Activated T-cell treated with anti-CD3 and anti-CD28 coated beads, Interleukin-2, amount 50 U/mL, for 24 hours (primary cell): Measurements from ENCODE around the gene UNKL.

Experiments used
- DNase-seq: peaks from one replicate; pipeline ENCODE4 v3.0.0-alpha.2; 2020
- H3K27ac Mint-ChIP-seq: 2 replicates; pipeline ENCODE4 v1.8.0; 2020; ENCODE audit warnings: mild to moderate bottlenecking, mixed read lengths
- H3K27me3 Mint-ChIP-seq: 2 replicates; pipeline ENCODE4 v1.8.0; 2020; ENCODE audit warnings: mixed read lengths
- H3K36me3 Mint-ChIP-seq: 2 replicates; pipeline ENCODE4 v1.8.0; 2020; ENCODE audit warnings: low read depth, mixed read lengths
- H3K4me1 Mint-ChIP-seq: 2 replicates; pipeline ENCODE4 v1.8.0; 2020; ENCODE audit warnings: low read depth, mixed read lengths
- H3K4me3 Mint-ChIP-seq: 2 replicates; pipeline ENCODE4 v1.8.0; 2020; ENCODE audit warnings: mild to moderate bottlenecking, moderate library complexity, mixed read lengths
- H3K9me3 Mint-ChIP-seq: 2 replicates; pipeline ENCODE4 v1.8.0; 2020; ENCODE audit warnings: mixed read lengths

UNKL gene

DNA sequence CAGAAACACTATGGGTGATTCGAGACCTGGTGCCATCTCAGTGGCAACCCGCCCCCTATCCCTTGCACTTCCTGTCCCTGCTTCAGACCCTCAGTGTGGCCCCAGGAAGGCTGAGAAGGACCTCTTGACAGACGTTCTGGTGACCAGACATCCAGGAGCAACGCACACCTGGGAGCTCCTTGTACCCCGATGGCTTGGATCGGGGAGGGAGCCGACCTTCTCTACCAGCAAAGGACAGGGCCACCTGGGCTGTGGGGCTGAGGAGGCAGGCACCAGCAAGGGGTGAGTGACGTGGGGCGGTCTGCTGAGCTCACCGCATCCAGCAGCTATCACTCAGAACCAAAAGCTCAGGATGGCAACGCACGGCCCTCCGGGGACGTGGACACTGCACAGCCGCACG, 27.2 kb downstream of the UNKL start:
- H3K36me3 Mint-ChIP-seq = peaks cover 28% of the 10 kb centered on the region
- H3K4me1 Mint-ChIP-seq = no peaks in the 10 kb centered on the region
- H3K27ac Mint-ChIP-seq = no peak overlapping the region
- DNase-seq = no peak
- no peaks in the 10 kb centered on the region for H3K27me3 Mint-ChIP-seq
- H3K4me3 Mint-ChIP-seq = no peak overlapping the region
- no peaks in the 10 kb centered on the region for H3K9me3 Mint-ChIP-seq

DNA sequence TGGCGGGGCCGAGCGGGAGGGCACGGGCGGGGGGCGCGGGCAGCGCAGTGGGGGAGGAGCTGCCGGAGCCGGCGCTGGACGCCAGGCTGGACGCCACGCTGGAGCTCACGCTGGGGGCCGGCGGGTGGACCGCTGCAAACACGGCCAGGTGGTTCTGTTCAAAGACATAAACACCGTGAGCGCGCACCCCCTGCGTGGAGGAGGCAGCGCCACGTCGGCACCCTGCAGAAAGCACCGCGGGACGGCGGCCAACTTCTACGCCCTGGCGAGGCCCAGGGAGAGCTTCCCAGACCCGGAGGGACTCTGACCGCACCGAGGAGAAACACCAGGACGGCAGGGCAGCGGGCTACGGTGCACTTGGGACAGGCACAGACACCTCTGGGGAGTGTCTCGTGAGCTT, 29.3 kb downstream of the UNKL start:
- Mint-ChIP-seq H3K36me3 (peaks cover 23% of the 10 kb centered on the region), H3K4me1 (peaks cover under 1% of the 10 kb centered on the region), H3K4me3 (no peak overlapping the region), H3K27me3 (no peaks in the 10 kb centered on the region), H3K9me3 (no peaks in the 10 kb centered on the region), H3K27ac (no peak overlapping the region)
- DNase-seq = no peak

DNA sequence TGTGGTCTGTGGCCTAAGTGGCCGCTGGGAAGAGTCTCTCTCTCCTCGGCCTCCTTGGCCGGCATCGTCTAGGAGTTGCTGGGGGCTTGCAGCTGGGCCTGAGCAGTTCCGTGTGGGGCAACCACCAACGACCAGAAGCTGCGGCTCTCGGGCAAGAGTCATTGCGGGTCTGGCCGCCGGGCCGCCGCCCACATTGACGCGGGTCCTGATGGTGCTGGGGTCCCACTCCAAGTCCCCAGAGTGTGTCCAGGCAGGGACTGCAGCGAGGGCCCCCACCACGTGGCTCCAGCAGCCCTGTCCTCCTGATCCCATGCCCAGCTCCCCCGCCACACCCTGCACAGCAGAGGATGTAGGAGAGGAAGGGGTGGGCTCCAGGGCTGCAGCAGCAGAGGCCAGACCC, 30.9 kb downstream of the UNKL start:
- Mint-ChIP-seq H3K4me1 (peaks cover 9% of the 10 kb centered on the region), H3K36me3 (peaks cover 20% of the 10 kb centered on the region), H3K27ac (no peak overlapping the region), H3K4me3 (no peak overlapping the region), H3K9me3 (no peaks in the 10 kb centered on the region), H3K27me3 (no peaks in the 10 kb centered on the region)
- no peak for DNase-seq

DNA sequence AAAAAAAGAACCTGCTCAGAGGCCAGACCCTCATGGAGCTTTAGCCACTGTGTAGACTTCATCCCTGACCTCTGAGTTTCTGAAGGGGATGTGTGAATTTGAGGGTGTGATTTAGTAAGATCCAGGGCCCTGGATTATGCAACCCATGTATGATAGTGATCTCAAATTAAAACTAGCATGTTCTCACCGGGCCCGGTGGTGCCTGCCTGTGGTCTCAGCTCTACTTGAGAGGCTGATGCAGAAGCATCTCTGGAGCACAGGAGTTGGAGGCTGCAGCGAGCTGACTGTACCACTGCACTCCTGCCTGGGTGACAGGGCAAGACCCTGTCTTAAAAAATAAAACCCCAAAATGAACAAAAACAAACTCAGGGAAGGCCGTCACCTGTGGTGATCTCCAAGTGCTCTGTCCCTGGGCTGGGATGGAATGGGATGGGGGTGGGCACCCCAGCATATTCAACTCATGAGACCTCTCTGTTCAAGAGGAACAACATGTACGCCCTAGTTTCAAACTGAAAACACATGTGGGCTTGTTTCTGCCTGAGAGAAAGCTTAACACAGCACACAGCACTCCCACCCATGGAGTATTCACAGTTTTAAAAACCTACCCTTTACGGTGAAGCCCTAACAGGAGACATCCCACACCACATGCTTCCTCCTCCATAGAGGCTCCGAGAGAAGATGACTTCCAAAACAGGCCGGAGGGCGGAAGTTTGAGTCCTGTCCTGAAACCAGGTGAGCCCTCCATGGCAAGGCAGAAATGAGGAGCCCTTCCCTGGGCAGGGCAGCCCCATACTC, 32.7 kb downstream of the UNKL start:
- no peak overlapping the region for H3K27ac Mint-ChIP-seq
- peaks cover 20% of the 10 kb centered on the region for H3K4me1 Mint-ChIP-seq
- H3K4me3 Mint-ChIP-seq = no peak overlapping the region
- H3K27me3 Mint-ChIP-seq = no peaks in the 10 kb centered on the region
- no peak for DNase-seq
- no peaks in the 10 kb centered on the region for H3K9me3 Mint-ChIP-seq
- H3K36me3 Mint-ChIP-seq = peaks cover 29% of the 10 kb centered on the region

DNA sequence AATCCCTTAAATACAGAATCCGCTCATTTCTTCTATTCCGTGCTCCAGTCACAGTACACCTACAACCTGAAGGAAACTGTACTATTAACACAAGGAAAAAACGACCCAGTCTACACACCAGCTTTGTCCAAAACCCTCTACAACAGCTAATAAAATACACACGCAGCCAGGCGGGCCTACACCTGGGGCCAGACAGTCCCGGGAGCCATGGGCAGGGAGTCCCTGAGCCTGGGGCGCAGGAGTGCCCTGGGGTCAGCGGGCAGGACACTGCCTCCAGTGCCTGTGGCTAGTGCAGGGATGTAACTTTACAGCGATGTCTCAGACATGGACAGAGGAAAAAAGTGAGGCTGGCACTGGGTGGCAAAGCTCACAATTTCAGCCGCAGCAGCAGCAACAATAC, 34.3 kb downstream of the UNKL start:
- Mint-ChIP-seq H3K36me3 (peaks cover 34% of the 10 kb centered on the region), H3K4me3 (peak overlapping the region; percentile 76), H3K27me3 (no peaks in the 10 kb centered on the region), H3K4me1 (peaks cover 20% of the 10 kb centered on the region), H3K9me3 (no peaks in the 10 kb centered on the region), H3K27ac (peak overlapping the region; percentile 85)
- no peak for DNase-seq

DNA sequence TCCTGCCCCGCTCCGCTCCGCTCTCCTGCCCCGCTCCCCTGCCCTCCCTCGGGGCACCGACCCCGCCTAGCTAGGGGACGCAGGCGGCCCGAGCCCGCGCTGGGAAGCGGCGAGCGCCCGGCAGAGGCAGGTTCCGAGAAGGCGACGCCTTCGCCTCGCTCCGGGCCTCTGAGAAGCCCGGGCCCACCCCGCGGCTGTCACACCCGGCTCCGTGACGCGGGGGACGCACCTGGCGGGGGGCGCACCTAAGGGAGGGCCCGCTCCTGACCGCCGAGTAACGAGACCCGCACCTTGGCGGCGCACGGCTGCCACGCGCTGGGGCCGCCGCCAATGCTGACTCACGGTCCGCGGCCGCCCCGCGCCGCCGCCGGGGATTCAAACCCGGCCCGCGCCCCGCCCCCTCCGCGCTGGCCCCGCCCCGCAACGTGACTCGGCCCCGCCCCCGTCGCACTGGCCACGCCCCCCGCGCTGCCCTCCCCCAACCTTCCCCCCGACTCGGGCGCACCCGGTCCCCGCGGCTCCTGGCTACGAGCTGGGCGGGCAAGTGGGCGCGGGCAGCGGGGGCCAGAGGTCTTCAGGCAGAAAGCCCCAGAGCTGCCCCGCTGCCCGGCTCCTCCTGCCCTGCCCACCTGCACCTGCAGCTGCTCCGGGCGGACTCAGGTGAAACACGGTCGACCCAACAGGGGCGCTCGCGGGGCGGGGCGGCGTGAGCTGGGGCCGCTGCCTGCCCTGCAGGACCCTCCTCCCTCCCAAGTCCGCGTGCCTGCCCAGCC, 35.0 kb downstream of the UNKL start:
- H3K9me3 Mint-ChIP-seq = no peaks in the 10 kb centered on the region
- peaks cover 20% of the 10 kb centered on the region for H3K4me1 Mint-ChIP-seq
- DNase-seq = peak; percentile 88
- peak overlapping the region; percentile 89 for H3K4me3 Mint-ChIP-seq
- no peaks in the 10 kb centered on the region for H3K27me3 Mint-ChIP-seq
- H3K36me3 Mint-ChIP-seq = peaks cover 30% of the 10 kb centered on the region
- H3K27ac Mint-ChIP-seq = peak overlapping the region; percentile 97

DNA sequence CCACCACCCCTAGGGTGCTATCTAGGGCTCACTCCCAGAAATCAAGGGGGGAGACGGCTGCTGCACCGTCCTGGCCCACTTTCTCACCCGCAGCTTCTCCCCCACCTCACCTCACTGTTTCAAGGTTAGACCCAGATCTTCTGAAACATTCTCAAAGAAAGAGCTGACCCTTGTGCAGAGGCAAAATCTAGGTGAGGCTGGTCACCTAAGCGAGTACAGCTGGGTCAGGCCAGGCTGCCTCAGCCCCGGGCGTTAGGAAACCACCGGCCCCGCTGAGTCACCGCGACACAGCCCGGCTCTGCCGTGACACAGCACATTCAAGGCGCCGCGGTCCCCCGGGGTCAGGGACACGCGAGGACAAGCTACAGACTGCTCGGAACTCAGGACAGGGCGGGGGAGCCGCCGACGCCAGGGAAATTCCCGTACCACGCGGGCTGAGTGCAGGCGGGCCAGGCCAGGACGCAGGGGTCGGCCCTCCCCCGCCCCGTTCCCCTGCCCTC, 35.6 kb downstream of the UNKL start:
- peak; percentile 84 for DNase-seq
- Mint-ChIP-seq H3K4me1 (peaks cover 20% of the 10 kb centered on the region), H3K4me3 (peak overlapping the region; percentile 89), H3K9me3 (no peaks in the 10 kb centered on the region), H3K27me3 (no peaks in the 10 kb centered on the region), H3K36me3 (peaks cover 30% of the 10 kb centered on the region), H3K27ac (peak overlapping the region; percentile 97)

DNA sequence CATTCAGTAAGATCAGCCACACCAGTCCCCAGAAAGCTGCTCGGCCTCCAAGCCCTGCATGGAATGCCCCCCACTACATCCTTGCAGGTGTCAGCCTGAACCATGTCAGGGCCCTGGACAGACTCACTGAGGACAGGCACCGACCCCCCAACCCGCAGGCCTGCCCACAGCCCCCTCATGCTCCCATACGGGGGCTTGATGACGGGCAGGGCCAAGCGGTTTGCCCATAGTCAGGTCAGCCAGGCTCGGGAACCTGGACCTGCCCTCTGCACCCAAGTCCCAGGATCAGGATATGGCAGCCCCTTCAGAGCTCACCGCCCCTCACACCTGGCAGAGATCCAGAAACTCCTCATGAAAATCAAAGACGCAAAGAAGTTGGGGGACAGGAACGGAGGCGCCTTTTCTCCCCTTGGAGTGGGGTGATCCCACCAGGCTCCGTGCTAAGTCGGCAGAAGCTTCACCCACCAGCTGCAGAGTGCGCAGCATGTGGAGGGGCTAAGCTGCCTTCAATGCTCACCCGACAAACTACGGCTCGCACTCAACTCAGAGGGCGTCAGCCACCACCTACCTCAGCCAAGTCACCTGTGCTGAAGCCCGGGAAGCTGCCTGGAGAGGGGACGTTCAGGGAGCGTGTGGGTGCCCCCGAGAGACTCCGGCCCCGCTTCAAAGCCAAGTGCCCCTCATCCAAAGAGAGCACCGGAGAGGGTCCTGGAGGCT, 36.3 kb downstream of the UNKL start:
- H3K4me3 Mint-ChIP-seq = peak overlapping the region; percentile 89
- H3K27ac Mint-ChIP-seq = peak overlapping the region; percentile 97
- H3K27me3 Mint-ChIP-seq = no peaks in the 10 kb centered on the region
- H3K9me3 Mint-ChIP-seq = no peaks in the 10 kb centered on the region
- DNase-seq = no peak
- peaks cover 20% of the 10 kb centered on the region for H3K4me1 Mint-ChIP-seq
- peaks cover 30% of the 10 kb centered on the region for H3K36me3 Mint-ChIP-seq

DNA sequence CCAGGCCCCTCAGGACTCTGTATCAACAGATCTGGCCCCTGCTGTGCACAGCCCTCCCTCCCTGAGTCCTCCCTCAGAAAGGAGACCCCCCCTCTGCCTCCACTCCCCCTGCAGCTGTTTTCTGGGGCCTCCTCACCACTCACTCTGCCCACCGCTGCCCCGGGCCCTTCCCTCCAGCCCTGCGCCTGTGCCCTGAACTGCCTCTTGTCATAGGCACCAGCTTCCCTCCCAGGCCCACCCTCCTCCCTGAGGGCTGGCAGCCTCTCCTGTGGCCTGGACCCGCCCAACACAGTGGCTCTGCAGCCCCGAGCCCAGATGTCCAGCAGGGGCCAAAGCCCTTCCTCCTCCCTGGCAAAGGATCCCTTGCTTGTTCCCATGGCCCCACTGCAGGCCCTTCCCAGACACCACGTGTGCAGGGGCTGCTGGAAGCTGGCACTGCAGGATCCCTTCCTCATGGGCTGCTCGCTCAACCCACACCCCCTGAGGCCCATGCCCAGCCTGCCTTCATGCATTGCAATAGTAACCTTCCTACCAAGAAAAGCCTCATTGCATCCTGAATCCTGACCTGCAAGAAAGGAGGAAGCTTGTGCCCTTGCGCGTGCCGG, 37.0 kb downstream of the UNKL start:
- H3K36me3 Mint-ChIP-seq = peaks cover 30% of the 10 kb centered on the region
- peak overlapping the region; percentile 97 for H3K27ac Mint-ChIP-seq
- no peak for DNase-seq
- H3K9me3 Mint-ChIP-seq = no peaks in the 10 kb centered on the region
- no peaks in the 10 kb centered on the region for H3K27me3 Mint-ChIP-seq
- H3K4me3 Mint-ChIP-seq = peak overlapping the region; percentile 89
- peaks cover 20% of the 10 kb centered on the region for H3K4me1 Mint-ChIP-seq

DNA sequence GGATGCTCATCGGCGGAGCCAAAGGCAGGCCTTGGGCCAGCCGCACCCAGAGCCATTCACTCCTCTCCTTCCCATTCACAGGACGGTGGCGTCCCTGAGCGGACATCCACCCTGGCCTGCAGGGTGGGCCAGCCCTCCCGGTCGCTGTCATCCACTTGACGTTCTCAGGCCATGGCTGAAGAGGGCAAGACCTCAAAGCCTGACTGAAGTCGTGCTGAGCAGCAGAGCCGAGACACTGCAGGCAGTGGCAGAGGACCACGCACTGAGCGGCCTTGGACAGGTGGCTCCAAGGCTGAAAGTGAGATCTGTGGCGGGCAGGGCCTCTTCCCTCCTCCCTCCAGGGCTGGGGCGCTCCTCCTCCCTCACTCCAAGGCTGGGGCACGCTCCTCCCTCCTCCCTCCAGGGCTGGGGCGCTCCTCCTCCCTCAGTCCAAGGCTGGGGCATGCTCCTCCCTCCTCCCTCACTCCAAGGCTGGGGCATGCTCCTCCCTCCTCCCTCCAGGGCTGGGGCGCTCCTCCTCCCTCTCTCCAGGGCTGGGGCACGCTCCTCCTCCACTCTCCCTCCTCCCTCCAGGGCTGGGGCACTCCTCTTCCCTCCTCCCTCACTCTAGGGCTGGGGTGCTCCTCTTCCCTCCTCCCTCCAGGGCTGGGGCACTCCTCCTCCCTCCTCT, 38.6 kb downstream of the UNKL start:
- Mint-ChIP-seq H3K27ac (peak overlapping the region; percentile 61), H3K4me1 (peaks cover 20% of the 10 kb centered on the region), H3K4me3 (no peak overlapping the region)

DNA sequence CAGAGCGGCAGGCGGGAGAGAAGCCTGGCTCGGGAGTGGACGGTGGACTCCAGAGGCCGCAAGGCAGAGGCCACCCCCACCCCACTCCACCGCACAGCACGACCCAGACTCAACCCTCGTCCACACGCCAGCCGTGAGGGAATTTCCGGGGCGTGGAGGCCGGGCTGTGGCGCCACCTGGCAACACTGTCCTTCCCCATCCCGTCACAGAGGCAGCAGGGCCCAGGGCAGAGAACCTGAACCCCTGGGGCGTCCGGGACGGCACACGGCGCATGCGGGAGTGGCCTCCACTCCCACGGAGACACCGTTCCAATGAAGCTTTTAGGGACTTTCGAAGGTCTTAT, 39.2 kb downstream of the UNKL start:
- Mint-ChIP-seq H3K36me3 (peaks cover 34% of the 10 kb centered on the region), H3K27ac (no peak overlapping the region), H3K4me1 (peaks cover 19% of the 10 kb centered on the region), H3K27me3 (no peaks in the 10 kb centered on the region), H3K9me3 (no peaks in the 10 kb centered on the region), H3K4me3 (no peak overlapping the region)
- DNase-seq = no peak

More for the DNA sequence above, 38.6 kb downstream of the UNKL start:
- Mint-ChIP-seq H3K9me3 (no peaks in the 10 kb centered on the region), H3K27me3 (no peaks in the 10 kb centered on the region), H3K36me3 (peaks cover 30% of the 10 kb centered on the region)
- DNase-seq = no peak

DNA sequence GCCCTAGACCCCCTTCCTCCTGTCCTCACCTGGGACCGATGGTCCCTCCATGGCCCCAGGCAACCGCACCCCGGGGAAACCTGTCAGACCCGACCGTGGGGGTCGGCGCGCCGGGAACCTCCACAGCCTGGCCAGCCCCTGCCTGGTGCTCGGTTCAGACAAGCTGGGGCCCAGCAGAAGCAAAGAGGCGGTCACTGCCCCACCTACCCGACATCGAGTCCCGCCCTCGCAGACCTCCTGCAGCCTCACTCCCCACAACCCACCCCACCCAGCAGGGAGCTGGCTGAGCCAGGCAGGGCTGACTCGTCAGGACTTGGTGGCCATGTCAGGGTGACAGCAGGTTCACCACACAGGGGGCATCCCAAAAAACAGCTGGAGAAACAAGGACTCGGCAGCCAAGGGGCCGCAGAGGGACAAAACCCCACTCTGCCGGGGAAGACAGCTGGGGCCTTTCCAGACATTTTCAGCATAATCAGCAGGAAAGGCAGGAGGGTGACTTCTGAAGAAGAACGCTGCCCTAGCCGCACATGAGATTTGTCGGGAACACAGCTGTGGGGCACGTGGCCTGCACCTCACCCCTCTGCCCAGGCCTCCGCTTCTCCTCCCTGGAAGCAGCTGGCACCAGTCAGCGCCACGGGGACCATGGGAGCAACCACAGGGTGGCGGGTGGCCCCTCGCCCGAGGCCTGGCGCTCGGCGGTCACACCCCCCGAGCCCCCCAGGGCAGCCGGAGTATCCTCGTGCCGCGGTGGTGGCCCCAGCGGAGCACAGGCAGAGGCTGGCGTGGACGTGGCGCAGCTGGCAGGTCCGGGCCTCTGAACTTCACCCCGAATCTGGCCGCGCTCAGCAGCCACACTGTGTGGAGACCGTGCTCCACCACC, 39.8 kb downstream of the UNKL start:
- no peaks in the 10 kb centered on the region for H3K9me3 Mint-ChIP-seq
- H3K27ac Mint-ChIP-seq = peak overlapping the region; percentile 47
- peaks cover 40% of the 10 kb centered on the region for H3K36me3 Mint-ChIP-seq
- peaks cover 15% of the 10 kb centered on the region for H3K4me1 Mint-ChIP-seq
- no peaks in the 10 kb centered on the region for H3K27me3 Mint-ChIP-seq
- no peak overlapping the region for H3K4me3 Mint-ChIP-seq
- no peak for DNase-seq

DNA sequence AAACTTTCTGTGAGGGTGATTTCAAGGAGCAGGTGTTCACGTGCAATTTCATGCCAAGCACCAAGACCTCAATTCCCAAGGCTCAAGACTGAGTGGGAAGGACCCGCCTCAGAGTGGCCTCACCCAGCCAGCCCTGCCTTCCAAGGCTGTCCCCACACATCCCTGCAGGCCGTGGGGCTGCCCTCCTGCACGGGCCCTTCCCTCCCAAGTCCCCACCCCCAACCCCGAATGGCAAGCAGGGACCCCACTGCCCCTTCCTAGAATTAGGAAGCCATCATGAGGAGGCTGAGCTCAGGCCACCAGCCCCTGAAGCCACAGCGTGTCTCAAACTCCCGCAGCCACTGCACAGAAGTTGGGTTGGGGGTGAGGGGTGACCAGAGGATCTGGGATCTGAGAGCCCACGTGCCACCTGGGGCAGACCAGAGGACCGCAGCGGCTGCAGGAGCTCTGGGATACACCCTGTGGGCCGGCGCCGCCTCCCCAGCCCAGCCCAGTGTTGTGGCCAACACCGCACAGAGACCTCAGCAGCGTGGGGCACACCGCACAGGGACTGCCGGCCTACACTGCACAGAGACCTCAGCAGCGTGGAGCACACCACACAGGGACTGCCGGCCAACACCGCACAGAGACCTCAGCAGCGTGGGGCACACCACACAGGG, 42.1 kb downstream of the UNKL start:
- H3K27ac Mint-ChIP-seq = no peak overlapping the region
- DNase-seq = no peak
- no peaks in the 10 kb centered on the region for H3K27me3 Mint-ChIP-seq
- peaks cover 36% of the 10 kb centered on the region for H3K36me3 Mint-ChIP-seq
- H3K4me3 Mint-ChIP-seq = no peak overlapping the region
- no peaks in the 10 kb centered on the region for H3K9me3 Mint-ChIP-seq
- no peaks in the 10 kb centered on the region for H3K4me1 Mint-ChIP-seq
